ENCODE measurements around the gene ANO4. TPM values are rescaled to one million over a fixed set of nuclear protein-coding genes. Genes with fewer than 3 reads are reported as not detected.
"Not testable (repeated sequence)": the region's sequence is repeated elsewhere in the genome, so short reads cannot be mapped to it uniquely, and the experiment has no call there.

Gene ANO4
- total RNA-seq, 3 donors from 2014 or later: 0.33 to 1.0 (median 0.80) TPM

GRCh38 chr12:101078536-101079285 is 284.1 kb downstream of the ANO4 start:
- Histone ChIP-seq H3K4me3 (no peak overlapping the region), H3K27me3 (no peaks in the 10 kb centered on the region), H3K36me3 (no peaks in the 10 kb centered on the region), H3K4me1 (no peaks in the 10 kb centered on the region), H3K9me3 (no peaks in the 10 kb centered on the region), H3K27ac (no peak overlapping the region)
- no peak for TF ChIP-seq POLR2A (IDR thresholded peaks at IDR 0.05)
- TF ChIP-seq, protein P1, sequence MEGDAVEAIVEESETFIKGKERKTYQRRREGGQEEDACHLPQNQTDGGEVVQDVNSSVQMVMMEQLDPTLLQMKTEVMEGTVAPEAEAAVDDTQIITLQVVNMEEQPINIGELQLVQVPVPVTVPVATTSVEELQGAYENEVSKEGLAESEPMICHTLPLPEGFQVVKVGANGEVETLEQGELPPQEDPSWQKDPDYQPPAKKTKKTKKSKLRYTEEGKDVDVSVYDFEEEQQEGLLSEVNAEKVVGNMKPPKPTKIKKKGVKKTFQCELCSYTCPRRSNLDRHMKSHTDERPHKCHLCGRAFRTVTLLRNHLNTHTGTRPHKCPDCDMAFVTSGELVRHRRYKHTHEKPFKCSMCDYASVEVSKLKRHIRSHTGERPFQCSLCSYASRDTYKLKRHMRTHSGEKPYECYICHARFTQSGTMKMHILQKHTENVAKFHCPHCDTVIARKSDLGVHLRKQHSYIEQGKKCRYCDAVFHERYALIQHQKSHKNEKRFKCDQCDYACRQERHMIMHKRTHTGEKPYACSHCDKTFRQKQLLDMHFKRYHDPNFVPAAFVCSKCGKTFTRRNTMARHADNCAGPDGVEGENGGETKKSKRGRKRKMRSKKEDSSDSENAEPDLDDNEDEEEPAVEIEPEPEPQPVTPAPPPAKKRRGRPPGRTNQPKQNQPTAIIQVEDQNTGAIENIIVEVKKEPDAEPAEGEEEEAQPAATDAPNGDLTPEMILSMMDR (IDR thresholded peaks at IDR 0.05): no peak
- TF ChIP-seq POLR2AphosphoS5 (IDR thresholded peaks at IDR 0.05): no peak
- intact Hi-C loops (cut with DNase I; ENCODE audit: low total_unique reads): no loop called here
- DNase-seq (ENCODE audit: low spot score in 2 of 2): no peak

GRCh38 chr12:101082706-101083105 is 288.1 kb downstream of the ANO4 start:
- Histone ChIP-seq H3K4me3 (no peak overlapping the region), H3K4me1 (no peaks in the 10 kb centered on the region), H3K9me3 (no peaks in the 10 kb centered on the region), H3K27me3 (no peaks in the 10 kb centered on the region), H3K36me3 (no peaks in the 10 kb centered on the region), H3K27ac (no peak overlapping the region)
- intact Hi-C loops (cut with DNase I; ENCODE audit: low total_unique reads): no loop called here
- no peak for DNase-seq (ENCODE audit: low spot score in 2 of 2)
- no peak for TF ChIP-seq POLR2A (IDR thresholded peaks at IDR 0.05)
- TF ChIP-seq POLR2AphosphoS5 (IDR thresholded peaks at IDR 0.05): no peak
- TF ChIP-seq, protein P1 (IDR thresholded peaks at IDR 0.05): no peak

- Histone ChIP-seq H3K4me3 (peak overlapping the region in 2 of 3 donors; percentile 14 to 50), H3K9me3 (no peaks in the 10 kb centered on the region)
- DNase-seq (ENCODE audit: low spot score in 2 of 2): peak in 1 of 2 donors; percentile 31
These were observed 292.0 kb downstream of the ANO4 start for GRCh38 chr12:101086490-101087135.

GRCh38 chr12:101087920-101088319 is 293.3 kb downstream of the ANO4 start:
- TF ChIP-seq POLR2A (IDR thresholded peaks at IDR 0.05): no peak
- TF ChIP-seq, protein P1 (IDR thresholded peaks at IDR 0.05): no peak
- no peaks in the 10 kb centered on the region for H3K36me3 ChIP-seq
- DNase-seq (ENCODE audit: low spot score in 2 of 2): no peak
- H3K27me3 ChIP-seq: no peaks in the 10 kb centered on the region
- no peak overlapping the region for H3K4me3 ChIP-seq
- H3K9me3 ChIP-seq: no peaks in the 10 kb centered on the region
- no peak overlapping the region for H3K27ac ChIP-seq
- intact Hi-C loops (cut with DNase I; ENCODE audit: low total_unique reads): no loop called here
- no peaks in the 10 kb centered on the region for H3K4me1 ChIP-seq

More at GRCh38 chr12:101086490-101087135, 292.0 kb downstream of the ANO4 start:
- Histone ChIP-seq H3K27me3 (no peaks in the 10 kb centered on the region), H3K27ac (peak overlapping the region in 1 of 2 donors; percentile 29), H3K36me3 (no peaks in the 10 kb centered on the region), H3K4me1 (no peaks in the 10 kb centered on the region)
- intact Hi-C loops (cut with DNase I; ENCODE audit: low total_unique reads): no loop called here
- TF ChIP-seq, protein P1 (IDR thresholded peaks at IDR 0.05): no peak
- no peak for TF ChIP-seq POLR2AphosphoS5 (IDR thresholded peaks at IDR 0.05)
- TF ChIP-seq POLR2A (IDR thresholded peaks at IDR 0.05): no peak

DNA sequence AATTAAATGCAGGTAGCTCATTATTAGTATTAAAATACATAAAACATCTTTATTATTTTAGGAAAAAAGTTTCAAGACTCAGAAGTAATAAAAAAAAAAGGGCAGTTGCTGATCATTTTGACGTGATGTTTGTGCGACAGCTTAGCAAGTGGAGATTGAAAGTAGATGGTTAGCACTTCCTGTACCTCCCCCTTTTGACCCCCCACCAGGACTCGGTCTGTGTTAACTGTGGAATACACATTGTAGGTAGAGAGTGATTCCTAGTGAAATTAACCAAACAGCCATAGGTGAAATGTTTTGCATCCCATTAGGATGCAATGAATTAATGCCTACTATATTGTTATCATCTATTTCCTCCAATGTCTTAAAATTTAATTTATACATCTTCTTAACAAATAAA is 294.7 kb downstream of the ANO4 start:
- no peaks in the 10 kb centered on the region for H3K4me1 ChIP-seq
- intact Hi-C loops (cut with DNase I; ENCODE audit: low total_unique reads): no loop called here
- no peaks in the 10 kb centered on the region for H3K36me3 ChIP-seq
- H3K27me3 ChIP-seq: no peaks in the 10 kb centered on the region
- DNase-seq (ENCODE audit: low spot score in 2 of 2): no peak
- TF ChIP-seq POLR2AphosphoS5 (IDR thresholded peaks at IDR 0.05) (no peak), POLR2A (IDR thresholded peaks at IDR 0.05) (no peak)
- TF ChIP-seq, protein P1 (IDR thresholded peaks at IDR 0.05): no peak
- H3K9me3 ChIP-seq: no peaks in the 10 kb centered on the region
- H3K27ac ChIP-seq: no peak overlapping the region
- no peak overlapping the region for H3K4me3 ChIP-seq

DNA sequence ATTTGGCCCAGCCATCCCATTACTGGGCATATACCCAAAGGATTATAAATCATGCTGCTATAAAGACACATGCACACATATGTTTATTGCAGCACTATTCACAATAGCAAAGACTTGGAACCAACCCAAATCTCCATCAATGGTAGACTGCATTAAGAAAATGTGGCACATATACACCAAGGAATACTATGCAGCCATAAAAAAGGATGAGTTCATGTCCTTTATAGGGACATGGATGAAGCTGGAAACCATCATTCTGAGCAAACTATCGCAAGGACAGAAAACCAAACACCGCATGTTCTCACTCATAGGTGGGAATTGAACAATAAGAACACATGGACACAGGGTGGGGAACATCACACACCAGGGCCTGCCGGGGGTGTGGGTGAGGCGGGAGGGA is 295.6 kb downstream of the ANO4 start:
- H3K27me3 ChIP-seq; H3K4me3 ChIP-seq; H3K9me3 ChIP-seq; H3K36me3 ChIP-seq; intact Hi-C loops (cut with DNase I; ENCODE audit: low total_unique reads); H3K27ac ChIP-seq; DNase-seq (ENCODE audit: low spot score in 2 of 2); H3K4me1 ChIP-seq: not testable (repeated sequence)
